ENCODE data around the gene EPHB2. TPM values are rescaled to one million over a fixed set of nuclear protein-coding genes. Genes with fewer than 3 reads are reported as not detected.

EPHB2 gene
- total and polyA plus RNA-seq, 2 of the 4 experiments (the other 2 are of a cell fraction) = 52.3 to 58.8 TPM

- in situ Hi-C loops (cut with MboI; ENCODE audit: low sequenced_read_pairs) = loop anchor here (25.0 kb wide), 1 partner anchor 499 kb away; no protein-coding TSS in a partner anchor
- CTCF ChIA-PET = interaction anchor here (0.7 kb wide), 1 partner anchor 271 kb away, joined by 4 read pairs; no protein-coding TSS in a partner anchor
Observed at GRCh38 chr1:22936681-22937080, 226.0 kb downstream of the EPHB2 start.

More at GRCh38 chr1:22936681-22937080, 226.0 kb downstream of the EPHB2 start:
- H2AFZ ChIP-seq (replicated peaks; ENCODE audit: low read length, poor library complexity) = no peak overlapping the region
- no peak overlapping the region for H3K4me2 ChIP-seq (ENCODE audit: low read depth, low read length)
- no peak overlapping the region for H4K91ac ChIP-seq (ENCODE audit: insufficient read depth, low read depth, low read length)
- no peak overlapping the region for H3K27ac ChIP-seq (ENCODE audit: insufficient read depth, low read length)
- no peak overlapping the region for H3K18ac ChIP-seq (ENCODE audit: low read depth, low read length)
- no peak overlapping the region for H3K56ac ChIP-seq (ENCODE audit: extremely low read depth, insufficient read depth, low read length)
- no CpG with 5 or more reads among the region's 2 CpGs for WGBS, 2 experiments (ENCODE audit: extremely low coverage in 2 of 2, insufficient read length in 1 of 2)
- TF ChIP-seq RCOR1 (IDR thresholded peaks at IDR 0.05; ENCODE audit: insufficient replicate concordance, low read length) = no peak
- TF ChIP-seq POLR2A (IDR thresholded peaks at IDR 0.05; ENCODE audit: low read depth, low read length) = no peak
- no peak for TF ChIP-seq NFE2L2 (IDR thresholded peaks at IDR 0.05; ENCODE audit: low read depth, low read length)
- TF ChIP-seq CHD1 (IDR thresholded peaks at IDR 0.05; ENCODE audit: low read depth, low read length) = no peak
- TF ChIP-seq FOS (IDR thresholded peaks at IDR 0.05; ENCODE audit: low read depth, low read length) = no peak
- TF ChIP-seq ELK1 (IDR thresholded peaks at IDR 0.05; ENCODE audit: borderline replicate concordance, low read depth, low read length) = no peak
- TF ChIP-seq BHLHE40 (IDR thresholded peaks at IDR 0.05; ENCODE audit: low read depth, low read length) = no peak
- no peak for TF ChIP-seq USF2 (IDR thresholded peaks at IDR 0.05; ENCODE audit: low read depth, low read length)
- no peak for TF ChIP-seq RAD21 (IDR thresholded peaks at IDR 0.05; ENCODE audit: low read length)
- no peak for TF ChIP-seq CTCF (conservative IDR thresholded peaks at IDR 0.05; ENCODE audit: low read depth, low read length)
- TF ChIP-seq SMC3 (IDR thresholded peaks at IDR 0.05; ENCODE audit: low read depth, low read length) = no peak
- TF ChIP-seq CEBPB (IDR thresholded peaks at IDR 0.05; ENCODE audit: low read depth, low read length) = no peak
- no peak for TF ChIP-seq RFX5 (IDR thresholded peaks at IDR 0.05; ENCODE audit: low read depth, low read length)
- TF ChIP-seq MXI1 (IDR thresholded peaks at IDR 0.05; ENCODE audit: borderline replicate concordance, low read depth, low read length) = no peak
- BruUV-seq (replicated peaks) = no TSS peak
- H2BK20ac ChIP-seq (ENCODE audit: low read depth, low read length) = no peak overlapping the region
- no peak overlapping the region for H3K4me3 ChIP-seq (ENCODE audit: insufficient read depth, low read depth, low read length)
- H2AK9ac ChIP-seq (replicated peaks; ENCODE audit: low read depth, low read length, poor library complexity) = no peak overlapping the region
- ATAC-seq (ENCODE audit: low read depth) = no peak
- dilution Hi-C loops (cut with HindIII; ENCODE audit: low sequenced_read_pairs, unreplicated experiment) (no loop called here), intact Hi-C loops (cut with micrococcal nuclease) (loop anchor here (10.0 kb wide), 1 partner anchor 512 kb away; no protein-coding TSS in a partner anchor)
- no peak overlapping the region for H3K14ac ChIP-seq (replicated peaks; ENCODE audit: low read depth, low read length)
- no peak overlapping the region for H2BK120ac ChIP-seq (ENCODE audit: low read depth, low read length)
- no peaks in the 10 kb centered on the region for H3K79me1 ChIP-seq (ENCODE audit: low read depth in 1 of 2, low read length in 2 of 2)
- no peak for DNase-seq
- H4K20me1 ChIP-seq (ENCODE audit: insufficient read depth, low read length) = no peaks in the 10 kb centered on the region
- no peak overlapping the region for H4K8ac ChIP-seq (ENCODE audit: low read depth in 2 of 2, low read length in 2 of 2)
- no peaks in the 10 kb centered on the region for H3K9me1 ChIP-seq (ENCODE audit: insufficient read depth, low read length)
- H3K4ac ChIP-seq (ENCODE audit: low read depth, low read length) = no peak overlapping the region
- no peaks in the 10 kb centered on the region for H3K36me3 ChIP-seq (ENCODE audit: control insufficient read depth, insufficient read depth, low read length)
- no peak overlapping the region for H4K5ac ChIP-seq (ENCODE audit: low read depth, low read length)
- no peak overlapping the region for H2BK5ac ChIP-seq (ENCODE audit: low read depth, low read length, poor library complexity, severe bottlenecking)
- peaks cover 24% of the 10 kb centered on the region for H3K9me3 ChIP-seq (ENCODE audit: control insufficient read depth, insufficient read depth, low read length)
- H2BK15ac ChIP-seq (ENCODE audit: low read depth, low read length) = no peak overlapping the region
- POLR2A ChIA-PET (ENCODE audit: unreplicated experiment) = no interaction called here
- no peak overlapping the region for H3K9ac ChIP-seq (ENCODE audit: low read depth, low read length)
- H2AK5ac ChIP-seq (ENCODE audit: low read depth, low read length) = no peak overlapping the region
- no peak overlapping the region for H3K23ac ChIP-seq (ENCODE audit: low read depth, low read length)
- H3K4me1 ChIP-seq (ENCODE audit: control insufficient read depth, insufficient read depth, low read length) = no peaks in the 10 kb centered on the region
- peaks cover 37% of the 10 kb centered on the region for H3K27me3 ChIP-seq (ENCODE audit: control insufficient read depth, insufficient read depth, low read length)

All from IMR-90 (cell line).